Mucosa of descending colon (tissue), 3 donors: ENCODE results near the gene HCFC1R1. TPM values are rescaled to one million over a fixed set of nuclear protein-coding genes. Genes with fewer than 3 reads are reported as not detected.

ENCODE experiments used
- ATAC-seq: fragments of 200-7000 bp; cut with Tn5 transposase; one replicate; pipeline ENCODE4 v1.9.1; 2020; ENCODE audit warnings: mild to moderate bottlenecking, moderate library complexity
- DNase-seq, 3 donors: peaks; one replicate each; pipeline ENCODE4 v3.0.0-alpha.2; 2020
- H3K36me3 ChIP-seq: fragments of 200-600 bp; one replicate; pipeline ENCODE4 v1.8.0; 2021; ENCODE audit warnings: low read depth, mild to moderate bottlenecking
- H3K4me1 ChIP-seq: fragments of 200-600 bp; one replicate; pipeline ENCODE4 v1.8.0; 2021; ENCODE audit warnings: low read depth, mild to moderate bottlenecking
- H3K4me3 ChIP-seq: fragments of 200-600 bp; one replicate; pipeline ENCODE4 v1.8.0; 2021; ENCODE audit warnings: mild to moderate bottlenecking
- H3K9me3 ChIP-seq: fragments of 200-600 bp; one replicate; pipeline ENCODE4 v1.8.0; 2021; ENCODE audit warnings: mild to moderate bottlenecking
- intact Hi-C, 2 donors: fragments of 100-400 bp; cut with DNase I in 1 of 2; cut with micrococcal nuclease in 1 of 2; formaldehyde crosslinking; loops; one replicate each; pipeline versions ENCODE4 v1.11.0 to v1.11.1; 2022; cut with DNase I, micrococcal nuclease
- total RNA-seq, 3 donors: library from RNA; stranded (reverse); fragmentation: NEBNext Ultra II Directional in 2 of 3; extraction: Animal tissue kit (Norgen Biotek cat#: 25700) in 2 of 3; gene quantifications; one replicate each; pipeline versions ENCODE4 v1.2.1 to v1.2.4, GENCODE V29; 2021 to 2023
- TF ChIP-seq, protein P1 (sequence below): fragments of 200-600 bp; IDR thresholded peaks from one replicate; pipeline ENCODE4 v1.8.0; 2022; ENCODE audit warnings: antibody characterized with exemption, mild to moderate bottlenecking
- donor health status: DM: no; HTN: no; CAD: no; lungs with moderate emphysema.
- donor health status: DM: no; HTN: no; CAD: no.
- donor health status: DM: no; HTN: yes; CAD: no.

HCFC1R1 gene
- total RNA-seq, 3 donors from 2014 or later = 19.7 to 33.3 (median 26.5) TPM

DNA sequence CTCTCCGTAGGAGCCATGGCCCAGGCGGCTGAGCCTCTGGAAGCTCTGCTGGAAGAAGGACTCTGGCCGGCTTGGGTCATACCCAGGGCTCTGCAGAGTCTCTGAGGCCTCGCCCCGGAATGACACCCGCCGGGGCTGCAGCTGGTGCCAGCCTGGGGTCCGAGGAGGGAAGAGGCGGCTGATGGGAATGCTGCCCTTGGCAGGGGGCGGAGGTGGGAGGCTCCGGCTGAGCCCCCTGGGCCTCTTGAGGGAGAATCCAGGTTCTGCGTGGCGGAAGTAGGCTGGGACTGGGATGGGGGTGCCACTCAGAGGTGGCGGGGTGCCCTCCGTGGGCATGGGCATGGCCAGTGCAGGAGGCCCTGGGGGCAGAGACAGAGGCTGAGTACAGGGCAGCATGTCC lies 47.1 kb downstream of the HCFC1R1 start:
- H3K36me3 ChIP-seq = no peaks in the 10 kb centered on the region

DNA sequence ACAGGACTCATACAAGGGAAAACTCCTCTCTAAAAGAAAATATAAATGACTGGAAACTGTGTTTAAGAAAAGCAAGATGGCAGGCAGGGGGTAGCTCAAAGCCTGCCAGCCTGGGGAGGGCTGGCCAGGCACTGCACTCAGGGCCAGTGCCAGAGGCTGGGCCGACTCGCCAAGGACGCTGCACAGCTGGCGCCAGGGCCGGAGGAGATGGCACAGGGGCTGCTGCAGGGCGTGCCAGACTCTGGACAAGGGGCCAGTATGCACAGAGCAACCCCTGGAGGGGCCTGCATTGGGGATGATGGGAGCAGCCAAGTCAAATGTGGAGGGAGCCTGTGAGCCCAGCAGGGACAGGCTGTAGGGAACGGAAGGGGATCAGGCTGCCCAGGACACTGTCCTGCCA lies 47.5 kb downstream of the HCFC1R1 start:
- DNase-seq = no peak
- intact Hi-C loops = no loop called here
- peaks cover 17% of the 10 kb centered on the region for H3K4me1 ChIP-seq
- no peak for ATAC-seq
- no peaks in the 10 kb centered on the region for H3K9me3 ChIP-seq
- TF ChIP-seq, protein P1, sequence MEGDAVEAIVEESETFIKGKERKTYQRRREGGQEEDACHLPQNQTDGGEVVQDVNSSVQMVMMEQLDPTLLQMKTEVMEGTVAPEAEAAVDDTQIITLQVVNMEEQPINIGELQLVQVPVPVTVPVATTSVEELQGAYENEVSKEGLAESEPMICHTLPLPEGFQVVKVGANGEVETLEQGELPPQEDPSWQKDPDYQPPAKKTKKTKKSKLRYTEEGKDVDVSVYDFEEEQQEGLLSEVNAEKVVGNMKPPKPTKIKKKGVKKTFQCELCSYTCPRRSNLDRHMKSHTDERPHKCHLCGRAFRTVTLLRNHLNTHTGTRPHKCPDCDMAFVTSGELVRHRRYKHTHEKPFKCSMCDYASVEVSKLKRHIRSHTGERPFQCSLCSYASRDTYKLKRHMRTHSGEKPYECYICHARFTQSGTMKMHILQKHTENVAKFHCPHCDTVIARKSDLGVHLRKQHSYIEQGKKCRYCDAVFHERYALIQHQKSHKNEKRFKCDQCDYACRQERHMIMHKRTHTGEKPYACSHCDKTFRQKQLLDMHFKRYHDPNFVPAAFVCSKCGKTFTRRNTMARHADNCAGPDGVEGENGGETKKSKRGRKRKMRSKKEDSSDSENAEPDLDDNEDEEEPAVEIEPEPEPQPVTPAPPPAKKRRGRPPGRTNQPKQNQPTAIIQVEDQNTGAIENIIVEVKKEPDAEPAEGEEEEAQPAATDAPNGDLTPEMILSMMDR = no peak
- no peaks in the 10 kb centered on the region for H3K36me3 ChIP-seq
- H3K4me3 ChIP-seq = no peak overlapping the region

More for the DNA sequence above, 47.1 kb downstream of the HCFC1R1 start:
- TF ChIP-seq, protein P1 = no peak
- DNase-seq (no peak), ATAC-seq (no peak)
- intact Hi-C loops = no loop called here
- H3K4me3 ChIP-seq = no peak overlapping the region
- no peaks in the 10 kb centered on the region for H3K9me3 ChIP-seq
- H3K4me1 ChIP-seq = peaks cover 19% of the 10 kb centered on the region

DNA sequence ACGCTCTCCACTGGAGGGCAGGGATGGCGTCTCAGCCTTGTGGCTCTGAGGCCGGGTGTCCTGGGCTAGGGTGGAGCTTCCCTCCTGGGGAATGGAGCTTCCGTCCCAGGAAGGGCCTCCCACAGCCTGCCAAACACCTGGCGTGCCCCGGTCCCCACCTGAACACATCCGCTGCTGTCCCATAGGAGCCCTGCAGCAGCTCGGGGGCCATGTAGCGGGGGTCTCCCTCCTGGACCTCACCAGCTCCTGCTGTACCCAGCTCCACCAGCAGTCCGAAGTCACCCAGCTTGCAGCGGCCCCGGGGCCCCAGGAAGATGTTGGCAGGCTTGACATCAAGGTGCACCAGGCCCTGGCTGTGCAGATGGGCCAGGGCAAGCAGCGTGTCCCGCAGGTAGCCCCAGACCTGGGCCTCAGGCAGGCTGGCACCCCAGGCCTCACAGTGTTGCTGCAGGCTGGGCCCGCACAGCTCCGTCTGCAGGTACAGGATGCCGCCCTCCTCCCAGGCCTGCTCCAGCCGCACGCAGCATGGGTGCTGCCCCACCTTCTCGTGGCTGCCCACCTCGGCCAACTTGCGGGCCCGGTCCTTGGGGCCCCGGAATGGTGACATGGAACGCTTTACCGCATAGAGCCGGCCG lies 48.5 kb downstream of the HCFC1R1 start:
- Histone ChIP-seq H3K9me3 (no peaks in the 10 kb centered on the region), H3K36me3 (no peaks in the 10 kb centered on the region), H3K4me1 (peaks cover 12% of the 10 kb centered on the region), H3K4me3 (no peak overlapping the region)
- TF ChIP-seq, protein P1 = no peak
- intact Hi-C loops = no loop called here
- DNase-seq = no peak
- no peak for ATAC-seq

DNA sequence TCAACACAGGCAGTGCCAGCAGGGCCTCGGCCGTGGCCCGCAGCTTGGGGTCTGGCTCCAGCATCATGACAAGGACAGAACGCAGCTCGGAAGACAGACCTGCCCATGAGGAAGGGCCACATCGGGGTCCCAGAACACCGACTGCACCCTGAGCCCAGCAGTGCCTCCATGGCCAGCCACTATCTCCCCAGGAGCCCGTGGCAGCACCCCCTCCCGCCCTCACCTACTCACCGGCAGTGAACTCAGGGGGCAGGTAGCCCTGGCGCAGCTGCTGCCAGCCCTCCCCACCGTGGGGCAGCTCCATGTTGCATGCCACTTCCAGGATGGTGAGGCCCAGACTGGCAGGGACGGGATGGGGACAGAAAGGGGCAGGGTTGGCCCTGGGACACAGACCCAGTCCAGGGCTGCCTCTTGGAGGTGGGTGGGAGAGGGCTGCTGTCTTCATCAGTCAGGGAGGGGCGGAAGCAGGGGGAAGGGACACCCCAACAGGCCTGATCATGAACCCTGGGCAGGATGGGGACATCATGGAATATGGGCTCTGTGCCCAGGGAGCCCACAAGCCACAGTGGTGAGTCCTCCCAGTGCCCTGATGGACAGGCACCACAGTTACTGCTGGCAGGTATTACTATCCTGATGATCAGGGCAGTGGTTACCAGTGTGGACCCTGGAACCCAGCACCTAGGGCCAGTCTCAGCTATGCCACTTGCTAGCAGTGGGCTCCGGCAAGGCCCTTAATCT lies 49.3 kb downstream of the HCFC1R1 start:
- H3K4me1 ChIP-seq = peaks cover 5% of the 10 kb centered on the region
- H3K9me3 ChIP-seq = no peaks in the 10 kb centered on the region
- ATAC-seq (no peak), DNase-seq (no peak)
- no peaks in the 10 kb centered on the region for H3K36me3 ChIP-seq
- no peak overlapping the region for H3K4me3 ChIP-seq
- intact Hi-C loops = no loop called here
- TF ChIP-seq, protein P1 = no peak

DNA sequence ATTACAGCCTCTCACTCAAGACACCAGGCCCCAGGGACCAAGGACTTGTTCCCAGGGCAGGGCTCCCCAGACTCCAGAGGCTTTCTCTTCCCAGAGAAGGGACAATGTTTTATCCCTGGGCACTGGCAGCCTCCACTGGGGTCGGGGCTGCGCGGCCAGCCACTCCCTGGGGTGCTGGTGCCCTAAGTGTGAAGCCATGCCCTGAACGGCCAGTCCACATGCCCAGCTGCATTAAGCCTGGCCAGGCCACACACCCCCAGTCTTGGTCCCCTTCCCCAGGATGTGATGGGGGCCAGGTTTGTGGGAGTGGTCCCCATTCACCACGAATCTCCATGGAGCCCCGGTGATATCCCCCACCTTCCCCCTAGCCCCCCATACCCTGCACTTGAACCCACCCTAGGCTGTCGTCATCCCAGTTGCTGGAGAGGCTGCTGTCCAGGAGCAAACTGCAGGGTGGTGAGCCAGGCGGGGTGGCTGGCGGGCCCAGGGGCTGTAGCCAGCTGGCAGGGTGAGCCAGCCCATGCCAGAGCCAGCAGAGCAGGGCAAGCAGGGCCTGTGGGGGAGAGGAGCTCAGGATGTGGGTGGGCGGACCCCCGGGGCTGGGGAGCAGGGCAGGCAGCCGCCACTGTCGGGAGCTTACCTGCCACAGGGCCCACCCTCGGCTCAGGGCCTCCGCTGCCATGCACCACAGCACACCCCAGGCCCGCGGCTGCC lies 50.0 kb downstream of the HCFC1R1 start:
- no peaks in the 10 kb centered on the region for H3K36me3 ChIP-seq
- no peaks in the 10 kb centered on the region for H3K9me3 ChIP-seq
- peaks cover 4% of the 10 kb centered on the region for H3K4me1 ChIP-seq
- DNase-seq (no peak), ATAC-seq (no peak)
- intact Hi-C loops = no loop called here
- TF ChIP-seq, protein P1 = no peak
- no peak overlapping the region for H3K4me3 ChIP-seq
